ENCODE results near the gene PDCL3. TPM values are rescaled to one million over a fixed set of nuclear protein-coding genes. Genes with fewer than 3 reads are reported as not detected.

The PDCL3 gene
- total RNA-seq, 1 donor from 2014 or later: 24.7 TPM

- TF ChIP-seq CTCF (IDR thresholded peaks at IDR 0.05; ENCODE audit: unreplicated experiment): no peak
- Mint-ChIP-seq H3K9me3 (peaks cover 3% of the 10 kb centered on the region), H3K4me3 (no peak overlapping the region), H3K4me1 (no peaks in the 10 kb centered on the region), H3K36me3 (no peaks in the 10 kb centered on the region), H3K27me3 (ENCODE audit: low read depth) (peaks cover 22% of the 10 kb centered on the region), H3K27ac (no peak overlapping the region)
- no peak for DNase-seq (ENCODE audit: low spot score in 2 of 2, unreplicated experiment in 2 of 2)
These were observed 52.7 kb downstream of the PDCL3 start for GRCh38 chr2:100615471-100615870.

- peaks cover 24% of the 10 kb centered on the region for H3K27me3 Mint-ChIP-seq (ENCODE audit: low read depth)
- peaks cover 6% of the 10 kb centered on the region for H3K9me3 Mint-ChIP-seq
- no peak overlapping the region for H3K4me3 Mint-ChIP-seq
- H3K4me1 Mint-ChIP-seq: no peaks in the 10 kb centered on the region
- DNase-seq (ENCODE audit: low spot score in 2 of 2, unreplicated experiment in 2 of 2): no peak
- no peaks in the 10 kb centered on the region for H3K36me3 Mint-ChIP-seq
- no peak overlapping the region for H3K27ac Mint-ChIP-seq
- TF ChIP-seq CTCF (IDR thresholded peaks at IDR 0.05; ENCODE audit: unreplicated experiment): no peak
These were observed 53.1 kb downstream of the PDCL3 start for GRCh38 chr2:100615886-100616285.

GRCh38 chr2:100616841-100617390, 54.1 kb downstream of the PDCL3 start:
- Mint-ChIP-seq H3K4me1 (no peaks in the 10 kb centered on the region), H3K9me3 (peaks cover 10% of the 10 kb centered on the region), H3K36me3 (no peaks in the 10 kb centered on the region), H3K27me3 (ENCODE audit: low read depth) (peaks cover 21% of the 10 kb centered on the region), H3K27ac (no peak overlapping the region), H3K4me3 (no peak overlapping the region)
- no peak for DNase-seq (ENCODE audit: low spot score in 2 of 2, unreplicated experiment in 2 of 2)
- TF ChIP-seq CTCF (IDR thresholded peaks at IDR 0.05; ENCODE audit: unreplicated experiment): no peak

GRCh38 chr2:100619951-100620350, 57.2 kb downstream of the PDCL3 start:
- Mint-ChIP-seq H3K36me3 (no peaks in the 10 kb centered on the region), H3K4me3 (no peak overlapping the region), H3K27me3 (ENCODE audit: low read depth) (peaks cover 27% of the 10 kb centered on the region), H3K9me3 (peaks cover 10% of the 10 kb centered on the region), H3K27ac (no peak overlapping the region), H3K4me1 (no peaks in the 10 kb centered on the region)
- TF ChIP-seq CTCF (IDR thresholded peaks at IDR 0.05; ENCODE audit: unreplicated experiment): no peak
- DNase-seq (ENCODE audit: low spot score in 2 of 2, unreplicated experiment in 2 of 2): no peak

GRCh38 chr2:100620481-100620880, 57.7 kb downstream of the PDCL3 start:
- no peaks in the 10 kb centered on the region for H3K4me1 Mint-ChIP-seq

More at GRCh38 chr2:100620481-100620880, 57.7 kb downstream of the PDCL3 start:
- no peak for TF ChIP-seq CTCF (IDR thresholded peaks at IDR 0.05; ENCODE audit: unreplicated experiment)
- Mint-ChIP-seq H3K27ac (no peak overlapping the region), H3K27me3 (ENCODE audit: low read depth) (peaks cover 27% of the 10 kb centered on the region), H3K9me3 (peaks cover 10% of the 10 kb centered on the region), H3K4me3 (no peak overlapping the region), H3K36me3 (no peaks in the 10 kb centered on the region)
- DNase-seq (ENCODE audit: low spot score in 2 of 2, unreplicated experiment in 2 of 2): no peak
